ENCODE data around the gene TMEM247. TPM values are rescaled to one million over a fixed set of nuclear protein-coding genes. Genes with fewer than 3 reads are reported as not detected.

Gene TMEM247
- total RNA-seq, 1 donor: not detected

- DNase-seq (ENCODE audit: low read depth): peak; percentile 83
- no peak overlapping the region for H3K4me3 ChIP-seq (ENCODE audit: low read depth, low read length)
- no peak for TF ChIP-seq CTCF (IDR thresholded peaks at IDR 0.05; ENCODE audit: insufficient read depth, low read depth, low read length)
These were observed 28.1 kb upstream of the TMEM247 start for GRCh38 chr2:46451131-46451711.

DNA sequence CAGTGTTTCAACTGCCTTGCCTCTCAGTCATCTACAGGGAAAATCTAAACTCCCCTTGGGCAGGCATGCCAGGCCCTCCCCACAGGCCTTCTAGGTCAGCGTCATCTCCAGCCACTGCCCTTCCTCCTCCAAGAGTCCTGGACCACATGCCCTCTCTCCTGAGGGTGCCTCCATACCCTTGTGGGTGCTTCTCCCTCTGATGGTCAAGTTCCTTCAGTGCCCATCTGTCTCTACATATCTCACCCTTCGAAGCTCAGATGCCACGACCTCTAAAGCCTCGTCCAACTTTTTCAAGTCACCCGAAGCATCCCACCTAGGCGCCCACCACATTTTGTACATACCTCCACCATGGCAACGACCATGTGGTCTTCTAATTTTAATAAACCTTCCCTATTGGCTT is 22.6 kb upstream of the TMEM247 start:
- DNase-seq (ENCODE audit: low read depth): no peak
- no peak for TF ChIP-seq CTCF (IDR thresholded peaks at IDR 0.05; ENCODE audit: insufficient read depth, low read depth, low read length)
- no peak overlapping the region for H3K4me3 ChIP-seq (ENCODE audit: low read depth, low read length)

- no peak for TF ChIP-seq CTCF (IDR thresholded peaks at IDR 0.05; ENCODE audit: insufficient read depth, low read depth, low read length)
- H3K4me3 ChIP-seq (ENCODE audit: low read depth, low read length): no peak overlapping the region
- no peak for DNase-seq (ENCODE audit: low read depth)
These were observed 20.4 kb upstream of the TMEM247 start for GRCh38 chr2:46458763-46459500.

- no peak overlapping the region for H3K4me3 ChIP-seq (ENCODE audit: low read depth, low read length)
- no peak for DNase-seq (ENCODE audit: low read depth)
- TF ChIP-seq CTCF (IDR thresholded peaks at IDR 0.05; ENCODE audit: insufficient read depth, low read depth, low read length): no peak
These were observed 19.7 kb upstream of the TMEM247 start for GRCh38 chr2:46459694-46460093.

- H3K4me3 ChIP-seq (ENCODE audit: low read depth, low read length): no peak overlapping the region
- peak; percentile 33 for DNase-seq (ENCODE audit: low read depth)
- TF ChIP-seq CTCF (IDR thresholded peaks at IDR 0.05; ENCODE audit: insufficient read depth, low read depth, low read length): no peak
These were observed 19.0 kb upstream of the TMEM247 start for GRCh38 chr2:46460241-46460921.

- DNase-seq (ENCODE audit: low read depth): peak; percentile 72
- no peak overlapping the region for H3K4me3 ChIP-seq (ENCODE audit: low read depth, low read length)
- peak; percentile 99 for TF ChIP-seq CTCF (IDR thresholded peaks at IDR 0.05; ENCODE audit: insufficient read depth, low read depth, low read length)
These were observed 18.2 kb upstream of the TMEM247 start for GRCh38 chr2:46461011-46461674.

All from fibroblast of villous mesenchyme (primary cell).